ENCODE results near the gene PRELID1. TPM values are rescaled to one million over a fixed set of nuclear protein-coding genes. Genes with fewer than 3 reads are reported as not detected.

The PRELID1 gene
- total and polyA plus RNA-seq, 4 donors: 57.2 to 104 (median 81.8) TPM

GRCh38 chr5:177354256-177354655 lies 50.7 kb downstream of the PRELID1 start:
- ATAC-seq (ENCODE audit: low FRiP score) (no peak), DNase-seq (no peak)
- H3K4me1 ChIP-seq (ENCODE audit: control insufficient read depth in 1 of 2, insufficient read depth in 2 of 2, low read length in 2 of 2): peaks cover 0 to 3% of the 10 kb centered on the region in 2 donors
- no peak overlapping the region for H3K27ac ChIP-seq (ENCODE audit: low read depth in 1 of 2, low read length in 2 of 2)
- H3K36me3 ChIP-seq (ENCODE audit: control insufficient read depth in 1 of 2, insufficient read depth in 2 of 2, low read length in 1 of 2): peaks cover 0 to 1% of the 10 kb centered on the region in 2 donors
- WGBS, 2 donors: 84 to 88% methylated on average over 3 of the region's 3 CpGs
- H3K9me3 ChIP-seq (ENCODE audit: control insufficient read depth, low read length): no peaks in the 10 kb centered on the region
- no peaks in the 10 kb centered on the region for H3K27me3 ChIP-seq (ENCODE audit: control insufficient read depth in 1 of 2, insufficient read depth in 2 of 2, low read length in 1 of 2)
- intact Hi-C loops (cut with DNase I): no loop called here
- no peak overlapping the region for H3K4me3 ChIP-seq (ENCODE audit: low read length in 2 of 2)

- peaks cover 0 to 3% of the 10 kb centered on the region in 2 donors for H3K4me1 ChIP-seq (ENCODE audit: control insufficient read depth in 1 of 2, insufficient read depth in 2 of 2, low read length in 2 of 2)
- no peak overlapping the region for H3K4me3 ChIP-seq (ENCODE audit: low read length in 2 of 2)
- no peak for ATAC-seq (ENCODE audit: low FRiP score)
- intact Hi-C loops (cut with DNase I): no loop called here
- no peak overlapping the region for H3K27ac ChIP-seq (ENCODE audit: low read depth in 1 of 2, low read length in 2 of 2)
- no peaks in the 10 kb centered on the region for H3K36me3 ChIP-seq (ENCODE audit: control insufficient read depth in 1 of 2, insufficient read depth in 2 of 2, low read length in 1 of 2)
- no peak for DNase-seq
- WGBS, 2 donors: 71 to 86% methylated on average over 3 of the region's 3 CpGs
- no peaks in the 10 kb centered on the region for H3K27me3 ChIP-seq (ENCODE audit: control insufficient read depth in 1 of 2, insufficient read depth in 2 of 2, low read length in 1 of 2)
- no peaks in the 10 kb centered on the region for H3K9me3 ChIP-seq (ENCODE audit: control insufficient read depth, low read length)
Observed at GRCh38 chr5:177354711-177355110, 51.1 kb downstream of the PRELID1 start.

GRCh38 chr5:177355162-177355867 lies 51.7 kb downstream of the PRELID1 start:
- no peaks in the 10 kb centered on the region for H3K36me3 ChIP-seq (ENCODE audit: control insufficient read depth in 1 of 2, insufficient read depth in 2 of 2, low read length in 1 of 2)
- H3K27me3 ChIP-seq (ENCODE audit: control insufficient read depth in 1 of 2, insufficient read depth in 2 of 2, low read length in 1 of 2): no peaks in the 10 kb centered on the region
- H3K9me3 ChIP-seq (ENCODE audit: control insufficient read depth, low read length): no peaks in the 10 kb centered on the region
- no peak for ATAC-seq (ENCODE audit: low FRiP score)
- H3K4me1 ChIP-seq (ENCODE audit: control insufficient read depth in 1 of 2, insufficient read depth in 2 of 2, low read length in 2 of 2): peaks cover 0 to 1% of the 10 kb centered on the region in 2 donors
- 70 to 82% methylated on average over 1 of the region's 1 CpG for WGBS, 2 donors
- no peak for DNase-seq
- no peak overlapping the region for H3K27ac ChIP-seq (ENCODE audit: low read depth in 1 of 2, low read length in 2 of 2)
- intact Hi-C loops (cut with DNase I): no loop called here
- no peak overlapping the region for H3K4me3 ChIP-seq (ENCODE audit: low read length in 2 of 2)

- DNase-seq: no peak
Observed at GRCh38 chr5:177355868-177356168, 52.2 kb downstream of the PRELID1 start.

More at GRCh38 chr5:177355868-177356168, 52.2 kb downstream of the PRELID1 start:
- 0 to 3% methylated on average over 1 of the region's 1 CpG for whole genome bisulfite sequencing, 2 donors
- ATAC-seq (ENCODE audit: low FRiP score): no peak
- no peaks in the 10 kb centered on the region for H3K36me3 ChIP-seq (ENCODE audit: control insufficient read depth in 1 of 2, insufficient read depth in 2 of 2, low read length in 1 of 2)
- intact Hi-C loops (cut with DNase I): no loop called here
- no peaks in the 10 kb centered on the region for H3K9me3 ChIP-seq (ENCODE audit: control insufficient read depth, low read length)
- H3K27ac ChIP-seq (ENCODE audit: low read depth in 1 of 2, low read length in 2 of 2): no peak overlapping the region
- H3K4me1 ChIP-seq (ENCODE audit: control insufficient read depth in 1 of 2, insufficient read depth in 2 of 2, low read length in 2 of 2): no peaks in the 10 kb centered on the region
- H3K27me3 ChIP-seq (ENCODE audit: control insufficient read depth in 1 of 2, insufficient read depth in 2 of 2, low read length in 1 of 2): no peaks in the 10 kb centered on the region
- H3K4me3 ChIP-seq (ENCODE audit: low read length in 2 of 2): no peak overlapping the region

Other genes starting within 250 kb of the PRELID1 start
- under 1 TPM; 0.23 to 0.57 TPM for gene FGFR4, start 216.9 kb upstream of the PRELID1 start, total RNA-seq
- gene FGFR4, start 216.9 kb upstream of the PRELID1 start, polyA plus RNA-seq: under 1 TPM; 0.18 to 0.50 TPM
- gene NSD1, start 170.0 kb upstream of the PRELID1 start, total RNA-seq: 10 to 100 TPM; 63.7 to 96.9 TPM
- 1 to 10 TPM; 6.8 to 6.9 TPM for gene NSD1, start 170.0 kb upstream of the PRELID1 start, polyA plus RNA-seq
- gene RAB24, start 80 bp upstream of the PRELID1 start, total RNA-seq: 10 to 100 TPM; 19.6 to 28.7 TPM
- gene RAB24, start 80 bp upstream of the PRELID1 start, polyA plus RNA-seq: 10 to 100 TPM; 49.6 to 80.7 TPM
- 1 to 10 TPM; 9.1 to 9.2 TPM for gene MXD3, start 8.1 kb downstream of the PRELID1 start, total RNA-seq
- 10 to 100 TPM in 1 of 2 donors, 1 to 10 TPM in 1; 4.1 to 52.6 TPM for gene MXD3, start 8.1 kb downstream of the PRELID1 start, polyA plus RNA-seq
- gene LMAN2, start 47.9 kb downstream of the PRELID1 start, total RNA-seq: 10 to 100 TPM; 86.2 to 89.0 TPM
- 100 to 1,000 TPM; 142 to 145 TPM for gene LMAN2, start 47.9 kb downstream of the PRELID1 start, polyA plus RNA-seq
- gene RGS14, start 54.1 kb downstream of the PRELID1 start, total RNA-seq: 10 to 100 TPM in 1 of 2 donors, 1 to 10 TPM in 1; 8.8 to 15.0 TPM
- 1 to 10 TPM; 5.7 to 9.4 TPM for gene RGS14, start 54.1 kb downstream of the PRELID1 start, polyA plus RNA-seq
- not detected for gene SLC34A1, start 80.6 kb downstream of the PRELID1 start, total RNA-seq
- not detected for gene SLC34A1, start 80.6 kb downstream of the PRELID1 start, polyA plus RNA-seq
- gene PFN3, start 96.9 kb downstream of the PRELID1 start, total RNA-seq: not detected
- not detected for gene PFN3, start 96.9 kb downstream of the PRELID1 start, polyA plus RNA-seq
- under 1 TPM; 0.23 to 0.33 TPM for gene F12, start 105.8 kb downstream of the PRELID1 start, total RNA-seq
- 1 to 10 TPM in 1 of 2 donors, not detected in 1; 1.8 TPM for gene F12, start 105.8 kb downstream of the PRELID1 start, polyA plus RNA-seq
- gene GRK6, start 122.9 kb downstream of the PRELID1 start, total RNA-seq: 10 to 100 TPM; 26.8 to 27.6 TPM
- gene GRK6, start 122.9 kb downstream of the PRELID1 start, polyA plus RNA-seq: 10 to 100 TPM; 13.0 to 14.1 TPM
- 1 to 10 TPM; 1.9 to 2.0 TPM for gene PRR7, start 143.0 kb downstream of the PRELID1 start, total RNA-seq
- under 1 TPM in 1 of 2 donors, not detected in 1; 0.74 TPM for gene PRR7, start 143.0 kb downstream of the PRELID1 start, polyA plus RNA-seq
- gene DBN1, start 169.8 kb downstream of the PRELID1 start, total RNA-seq: 100 to 1,000 TPM in 1 of 2 donors, 10 to 100 TPM in 1; 66.3 to 140 TPM
- gene DBN1, start 169.8 kb downstream of the PRELID1 start, polyA plus RNA-seq: 10 to 100 TPM; 23.7 to 68.9 TPM
- 100 to 1,000 TPM; 510 to 729 TPM for gene PDLIM7, start 193.8 kb downstream of the PRELID1 start, total RNA-seq
- 1,000 to 10,000 TPM in 1 of 2 donors, 100 to 1,000 TPM in 1; 184 to 1,248 TPM for gene PDLIM7, start 193.8 kb downstream of the PRELID1 start, polyA plus RNA-seq
- 10 to 100 TPM; 15.0 to 21.6 TPM for gene DOK3, start 206.0 kb downstream of the PRELID1 start, total RNA-seq
- gene DOK3, start 206.0 kb downstream of the PRELID1 start, polyA plus RNA-seq: 1 to 10 TPM; 2.7 to 4.4 TPM
- gene DDX41, start 213.2 kb downstream of the PRELID1 start, total RNA-seq: 10 to 100 TPM; 45.0 to 54.9 TPM
- 10 to 100 TPM; 46.5 to 95.4 TPM for gene DDX41, start 213.2 kb downstream of the PRELID1 start, polyA plus RNA-seq